CD4-positive, alpha-beta T cell (primary cell): ENCODE results near the gene LUC7L2. TPM values are rescaled to one million over a fixed set of nuclear protein-coding genes. Genes with fewer than 3 reads are reported as not detected.
A peak's percentile ranks its signal among the peaks of the same experiment; 100 is the strongest.

ENCODE experiments used
- ATAC-seq: fragments of 200-7000 bp; cut with Tn5 transposase; one replicate; pipeline ENCODE4 v1.10.0; 2022; ENCODE audit warnings: mild to moderate bottlenecking; ENCODE audit not compliant: poor library complexity
- CTCF ChIA-PET: fragments of 350-600 bp; sonication (Branson Sonifier 250); formaldehyde crosslinking; loops from one replicate; lab custom pipeline; 2021; ENCODE audit warnings: antibody characterized with exemption, inconsistent platforms; lab: Charles Lee
- POLR2A ChIA-PET: fragments of 350-600 bp; sonication (Branson Sonifier 250); formaldehyde crosslinking; loops from one replicate; lab custom pipeline; 2021; ENCODE audit warnings: antibody characterized with exemption, inconsistent platforms; lab: Charles Lee
- DNase-seq, 14 experiments: peaks; one replicate each; pipeline ENCODE4 v3.0.0-alpha.2; 2013 to 2020; ENCODE audit warnings: mixed read lengths in 2 of 14
- H3K27ac ChIP-seq, 2 donors: one replicate each; pipeline versions ENCODE4 v1.5.1 to v1.7.0; 2013; ENCODE audit warnings: low read length in 2 of 2, low read depth in 1 of 2, mild to moderate bottlenecking in 1 of 2
- H3K27me3 ChIP-seq, 2 experiments: 1 replicate in 1 of 2; 2 replicates in 1 of 2; pipeline versions ENCODE4 v1.6.1 to v1.7.0; 2013; ENCODE audit warnings: low read length in 2 of 2, control low read depth in 1 of 2, mild to moderate bottlenecking in 1 of 2, moderate library complexity in 1 of 2; ENCODE audit not compliant: insufficient read depth in 2 of 2, control insufficient read depth in 1 of 2
- H3K36me3 ChIP-seq: one replicate; pipeline ENCODE4 v1.6.1; 2013; ENCODE audit warnings: low read length, control low read depth; ENCODE audit not compliant: insufficient read depth
- H3K4me1 ChIP-seq: one replicate; pipeline ENCODE4 v1.6.1; 2013; ENCODE audit warnings: low read length, control low read depth; ENCODE audit not compliant: insufficient read depth
- H3K4me3 ChIP-seq: one replicate; pipeline ENCODE4 v1.5.1; 2013; ENCODE audit warnings: mild to moderate bottlenecking, low read length, moderate library complexity
- H3K9me3 ChIP-seq, 2 experiments: 1 replicate in 1 of 2; 2 replicates in 1 of 2; pipeline versions ENCODE4 v1.6.1 to v1.7.0; 2013; ENCODE audit warnings: low read length in 2 of 2, mild to moderate bottlenecking in 2 of 2, control low read depth in 1 of 2, moderate library complexity in 1 of 2; ENCODE audit not compliant: control insufficient read depth in 1 of 2, insufficient read depth in 1 of 2
- H3K27ac Mint-ChIP-seq: one replicate; pipeline ENCODE4 v1.8.0; 2020; ENCODE audit warnings: mixed read lengths
- H3K27me3 Mint-ChIP-seq: one replicate; pipeline ENCODE4 v1.8.0; 2021; ENCODE audit warnings: mixed read lengths
- H3K36me3 Mint-ChIP-seq: one replicate; pipeline ENCODE4 v1.8.0; 2021; ENCODE audit warnings: low read depth, mixed read lengths
- H3K4me1 Mint-ChIP-seq: one replicate; pipeline ENCODE4 v1.8.0; 2021; ENCODE audit warnings: low read depth, mixed read lengths
- H3K4me3 Mint-ChIP-seq: one replicate; pipeline ENCODE4 v1.8.0; 2020; ENCODE audit warnings: mild to moderate bottlenecking, mixed read lengths
- H3K9me3 Mint-ChIP-seq: one replicate; pipeline ENCODE4 v1.8.0; 2020; ENCODE audit warnings: mixed read lengths
- intact Hi-C, 2 experiments: fragments of 100-400 bp; cut with DNase I in 1 of 2; cut with micrococcal nuclease in 1 of 2; formaldehyde crosslinking; loops; one replicate each; pipeline versions ENCODE4 v1.15.1 to v1.9.0; 2023 to 2025; cut with DNase I, micrococcal nuclease
- total RNA-seq, 174 experiments: library from RNA in 2 of 174; stranded (reverse) in 2 of 174; gene quantifications; one replicate each; pipeline ENCODE4 v1.2.3 and lab custom pipeline; 2021 to 2026
- TF ChIP-seq, protein P1 (sequence below): fragments of 200-600 bp; IDR thresholded peaks from one replicate; pipeline ENCODE4 v1.8.0; 2022; ENCODE audit warnings: antibody characterized with exemption, mild to moderate bottlenecking

LUC7L2 gene
- total RNA-seq, 2 experiments from 2014 or later, result 177 to 194 TPM

GRCh38 chr7:139366400-139366799 is 6.7 kb downstream of the LUC7L2 start:
- Histone ChIP-seq H3K4me3 (no peak overlapping the region), H3K9me3 (no peaks in the 10 kb centered on the region), H3K4me1 (peaks cover 32% of the 10 kb centered on the region), H3K27me3 (no peaks in the 10 kb centered on the region), H3K36me3 (peaks cover 43% of the 10 kb centered on the region), H3K27ac (no peak overlapping the region)
- H3K4me3 Mint-ChIP-seq, result no peak overlapping the region
- H3K9me3 Mint-ChIP-seq, result no peaks in the 10 kb centered on the region
- peaks cover 56% of the 10 kb centered on the region for H3K36me3 Mint-ChIP-seq
- POLR2A ChIA-PET, result interaction anchor here (1.3 kb wide), 1 partner anchor 27 kb away, joined by 3 read pairs; no protein-coding TSS in a partner anchor
- no peak overlapping the region for H3K27ac Mint-ChIP-seq
- CTCF ChIA-PET, result no interaction called here
- DNase-seq, result no peak
- intact Hi-C loops, result loop anchor here (10.0 kb wide), 2 partner anchors 48 to 808 kb away; partner anchors contain the start of gene KDM7A (in 1 of the 2)
- TF ChIP-seq, protein P1, sequence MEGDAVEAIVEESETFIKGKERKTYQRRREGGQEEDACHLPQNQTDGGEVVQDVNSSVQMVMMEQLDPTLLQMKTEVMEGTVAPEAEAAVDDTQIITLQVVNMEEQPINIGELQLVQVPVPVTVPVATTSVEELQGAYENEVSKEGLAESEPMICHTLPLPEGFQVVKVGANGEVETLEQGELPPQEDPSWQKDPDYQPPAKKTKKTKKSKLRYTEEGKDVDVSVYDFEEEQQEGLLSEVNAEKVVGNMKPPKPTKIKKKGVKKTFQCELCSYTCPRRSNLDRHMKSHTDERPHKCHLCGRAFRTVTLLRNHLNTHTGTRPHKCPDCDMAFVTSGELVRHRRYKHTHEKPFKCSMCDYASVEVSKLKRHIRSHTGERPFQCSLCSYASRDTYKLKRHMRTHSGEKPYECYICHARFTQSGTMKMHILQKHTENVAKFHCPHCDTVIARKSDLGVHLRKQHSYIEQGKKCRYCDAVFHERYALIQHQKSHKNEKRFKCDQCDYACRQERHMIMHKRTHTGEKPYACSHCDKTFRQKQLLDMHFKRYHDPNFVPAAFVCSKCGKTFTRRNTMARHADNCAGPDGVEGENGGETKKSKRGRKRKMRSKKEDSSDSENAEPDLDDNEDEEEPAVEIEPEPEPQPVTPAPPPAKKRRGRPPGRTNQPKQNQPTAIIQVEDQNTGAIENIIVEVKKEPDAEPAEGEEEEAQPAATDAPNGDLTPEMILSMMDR, result no peak
- ATAC-seq, result no peak
- H3K27me3 Mint-ChIP-seq, result no peaks in the 10 kb centered on the region
- peaks cover 89% of the 10 kb centered on the region for H3K4me1 Mint-ChIP-seq

DNA sequence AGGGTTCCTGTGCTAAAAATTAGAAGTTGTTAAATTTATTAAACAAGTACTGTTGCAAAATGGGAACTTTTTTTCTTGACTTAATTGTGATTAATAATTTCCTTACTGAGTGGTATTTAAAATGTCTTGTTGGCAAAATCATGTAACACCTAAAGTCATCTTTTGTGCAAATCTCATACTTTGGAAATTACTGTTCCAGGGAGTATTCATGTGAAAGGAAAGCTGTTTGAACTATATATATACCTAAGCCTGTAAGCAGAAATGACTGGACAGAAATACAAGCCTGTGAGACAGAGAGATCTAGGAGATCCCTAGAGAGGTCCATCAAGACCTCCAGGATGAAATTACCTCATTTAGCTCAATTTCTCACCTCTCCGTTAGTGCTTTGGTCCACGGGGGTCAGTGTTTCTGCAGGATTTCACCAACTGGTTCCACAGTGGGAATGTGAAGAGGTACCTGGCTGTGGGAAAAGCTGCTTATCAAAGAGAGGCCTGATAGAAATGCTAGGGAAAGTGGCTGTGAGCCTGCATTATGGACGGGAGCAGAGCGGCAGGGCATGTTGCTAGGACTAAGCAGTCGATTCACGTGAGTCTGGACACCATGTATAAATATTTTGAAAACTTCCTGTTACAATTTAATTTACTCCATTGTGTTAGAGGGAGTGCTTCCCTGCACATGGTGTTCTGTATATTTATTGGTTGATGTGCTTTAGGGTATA is 7.9 kb downstream of the LUC7L2 start:
- no peak for ATAC-seq
- Mint-ChIP-seq H3K27ac (no peak overlapping the region), H3K36me3 (peaks cover 59% of the 10 kb centered on the region), H3K4me3 (no peak overlapping the region), H3K27me3 (no peaks in the 10 kb centered on the region), H3K4me1 (peaks cover 89% of the 10 kb centered on the region), H3K9me3 (no peaks in the 10 kb centered on the region)
- no peak overlapping the region for H3K27ac ChIP-seq
- POLR2A ChIA-PET, result no interaction called here
- intact Hi-C loops, result loop anchor here (10.0 kb wide), 2 partner anchors 47 to 807 kb away; partner anchors contain the start of gene KDM7A (in 1 of the 2)
- no peaks in the 10 kb centered on the region for H3K9me3 ChIP-seq
- peaks cover 28% of the 10 kb centered on the region for H3K4me1 ChIP-seq
- H3K27me3 ChIP-seq, result no peaks in the 10 kb centered on the region
- CTCF ChIA-PET, result no interaction called here
- TF ChIP-seq, protein P1, result no peak
- no peak for DNase-seq
- no peak overlapping the region for H3K4me3 ChIP-seq
- peaks cover 43% of the 10 kb centered on the region for H3K36me3 ChIP-seq

DNA sequence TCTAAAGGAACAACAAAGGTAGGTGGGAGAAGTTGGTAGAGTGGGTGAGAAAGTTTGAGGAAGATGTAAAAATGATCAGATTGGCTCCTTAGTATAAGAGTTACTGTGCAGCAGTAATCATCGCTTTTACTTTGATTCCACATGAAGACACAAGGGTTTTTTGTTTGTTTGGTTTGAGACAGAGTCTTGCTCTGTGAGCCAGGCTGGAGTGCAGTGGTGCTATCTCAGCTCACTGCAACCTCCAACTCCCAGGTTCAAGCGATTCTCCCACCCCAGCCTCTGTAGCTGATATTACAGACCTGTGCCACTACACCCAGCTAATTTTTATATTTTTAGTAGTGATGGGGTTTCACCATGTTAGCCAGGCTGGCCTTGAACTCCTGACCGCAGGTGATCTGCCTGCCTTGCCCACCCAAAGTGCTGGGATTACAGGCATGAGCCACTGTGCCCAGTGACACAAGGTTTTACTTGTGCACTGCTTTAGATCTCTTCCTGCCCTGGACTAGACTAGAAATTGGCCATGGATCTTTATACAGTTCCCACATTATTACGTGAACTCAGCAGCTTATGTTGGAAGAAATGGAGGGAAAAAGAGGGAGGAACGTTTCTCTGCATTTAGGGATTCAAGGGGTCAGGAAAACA is 10.7 kb downstream of the LUC7L2 start:
- Histone ChIP-seq H3K9me3 (no peaks in the 10 kb centered on the region), H3K4me1 (peaks cover 18% of the 10 kb centered on the region), H3K36me3 (peaks cover 35% of the 10 kb centered on the region), H3K27ac (no peak overlapping the region), H3K27me3 (no peaks in the 10 kb centered on the region), H3K4me3 (no peak overlapping the region)
- Mint-ChIP-seq H3K27ac (peak overlapping the region; percentile 56), H3K27me3 (no peaks in the 10 kb centered on the region), H3K4me1 (peaks cover 89% of the 10 kb centered on the region), H3K36me3 (peaks cover 52% of the 10 kb centered on the region), H3K9me3 (no peaks in the 10 kb centered on the region), H3K4me3 (peak overlapping the region; percentile 23)
- ATAC-seq, result no peak
- POLR2A ChIA-PET, result interaction anchor here (1.5 to 3.3 kb wide), 2 partner anchors 10 to 24 kb away, joined by 3 to 17 read pairs; partner anchors contain the start of gene LUC7L2
- intact Hi-C loops, result no loop called here
- TF ChIP-seq, protein P1, result no peak
- CTCF ChIA-PET, result no interaction called here
- DNase-seq, result no peak
